ENCODE results near the gene LILRB2.
"Not testable (repeated sequence)": the region's sequence is repeated elsewhere in the genome, so short reads cannot be mapped to it uniquely, and the experiment has no call there.

The LILRB2 gene

DNA sequence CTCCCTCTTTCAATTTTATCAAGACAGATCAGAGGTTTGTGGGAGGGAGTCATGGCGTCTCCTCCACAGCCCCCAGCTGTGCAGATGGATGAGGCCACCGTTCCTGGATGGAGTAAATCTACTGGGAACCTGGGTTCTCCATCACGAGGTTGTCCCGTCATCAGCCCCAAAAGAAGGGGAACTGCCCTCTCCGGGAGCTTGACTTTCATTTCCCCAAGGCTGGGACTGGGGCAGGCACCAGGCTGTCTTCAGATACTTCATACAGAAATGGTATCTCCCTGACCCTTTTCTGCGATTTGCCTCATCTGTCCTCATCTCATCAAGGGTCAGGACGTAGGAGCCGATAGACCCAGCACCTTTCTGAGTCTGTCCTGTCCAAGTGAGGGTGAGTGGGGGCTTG is 9.8 kb downstream of the LILRB2 start:
- DNase-seq = no peak

DNA sequence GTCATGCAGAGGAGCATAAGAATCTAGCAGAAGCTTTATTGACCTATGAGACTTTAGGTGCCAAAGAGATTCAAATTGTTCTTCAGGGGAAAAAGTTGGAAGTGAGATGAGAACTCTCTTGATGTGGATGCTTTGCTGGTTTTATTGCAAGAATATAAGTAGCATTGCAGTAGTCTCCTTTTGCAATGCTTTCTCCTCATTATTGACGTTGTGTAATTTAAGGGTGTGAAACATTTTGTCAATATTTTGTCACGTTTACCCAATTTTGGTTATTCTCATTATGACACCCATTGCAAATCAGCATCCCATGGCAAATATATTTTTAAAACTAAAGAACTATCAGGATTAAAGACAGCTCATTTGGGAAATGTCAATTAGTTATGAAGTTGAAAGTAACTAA is 12.0 kb downstream of the LILRB2 start:
- no peak for DNase-seq

GRCh38 chr19:54266133-54266532 is 14.8 kb downstream of the LILRB2 start:
- DNase-seq = peak; percentile 76

DNA sequence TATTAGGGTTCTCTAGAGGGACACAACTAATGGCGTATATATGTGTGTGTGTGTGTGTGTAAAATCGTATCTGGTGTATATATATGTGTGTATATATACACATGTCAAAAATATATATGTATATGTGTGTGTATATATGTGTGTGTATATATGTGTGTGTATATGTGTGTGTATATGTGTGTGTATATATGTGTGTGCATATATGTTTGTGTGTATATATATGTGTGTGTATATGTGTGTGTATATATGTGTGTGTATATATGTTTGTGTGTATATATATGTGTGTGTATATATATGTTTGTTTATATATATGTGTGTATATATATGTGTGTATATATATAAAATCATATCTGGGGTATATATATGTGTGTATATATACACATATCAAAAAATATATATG is 18.4 kb downstream of the LILRB2 start:
- DNase-seq = no peak

- no peak for DNase-seq
Measured at GRCh38 chr19:54262066-54262465, 18.8 kb downstream of the LILRB2 start.

DNA sequence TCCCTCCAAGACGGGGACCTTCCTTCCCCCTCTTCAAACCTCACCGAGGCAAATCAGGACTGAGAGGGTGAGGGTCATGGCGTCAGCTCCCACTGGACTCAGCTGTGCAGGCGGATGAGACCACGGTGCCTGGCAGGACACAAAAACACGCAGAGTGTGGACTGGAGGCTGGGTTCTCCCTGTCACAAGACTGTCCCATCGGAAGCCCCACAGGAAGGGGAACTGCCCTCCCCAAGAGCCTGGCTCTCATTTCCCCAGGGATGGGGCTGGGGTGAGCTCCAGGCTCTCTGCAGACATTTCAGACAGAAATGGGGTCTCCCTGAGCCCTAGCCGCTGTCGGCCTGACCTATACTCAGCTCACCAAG is 23.8 kb downstream of the LILRB2 start, which contains the start of gene LILRB5:
LILRB5 (minus strand) TSS at position 158 of the 365 bp plus-strand sequence; CDS start at position 78, 80 bp downstream.
- DNase-seq = no peak

GRCh38 chr19:54256250-54257115 is 24.4 kb downstream of the LILRB2 start:
- DNase-seq = no peak

DNA sequence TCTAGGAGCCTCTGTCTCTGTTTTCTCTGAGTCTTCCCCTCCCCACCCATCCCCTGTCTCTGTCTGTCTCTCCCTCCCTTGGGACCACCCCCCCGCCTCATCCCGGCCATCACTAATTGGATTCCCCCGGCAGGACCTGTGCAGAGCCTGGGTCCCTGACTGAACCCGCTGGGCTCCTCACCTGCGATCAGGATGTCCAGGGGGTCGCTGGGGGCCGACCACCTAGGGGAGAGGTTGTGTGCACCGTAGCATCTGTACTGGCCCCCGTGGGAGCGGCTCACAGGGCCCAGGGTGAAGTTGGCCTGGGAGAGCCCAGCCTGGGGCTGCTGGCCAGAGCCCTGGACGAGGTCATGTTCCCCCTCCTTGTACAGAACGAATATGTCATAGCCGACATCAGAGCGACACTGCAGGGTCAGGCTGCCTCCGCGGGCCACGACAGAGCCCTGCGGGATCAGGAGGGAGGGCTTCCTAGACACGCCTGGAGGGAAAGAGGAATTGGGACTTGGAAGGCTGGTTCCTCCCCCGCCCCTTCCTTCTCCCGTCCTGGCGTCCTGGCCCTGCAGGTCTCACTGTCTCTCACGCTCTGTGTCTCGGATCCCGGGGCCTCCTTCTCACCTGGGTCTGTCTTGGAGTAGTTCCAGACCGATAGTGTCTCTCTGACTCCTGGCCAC is 25.7 kb downstream of the LILRB2 start:
- DNase-seq = peak; percentile 20

- DNase-seq = no peak
Measured at GRCh38 chr19:54254195-54254906, 26.6 kb downstream of the LILRB2 start.

DNA sequence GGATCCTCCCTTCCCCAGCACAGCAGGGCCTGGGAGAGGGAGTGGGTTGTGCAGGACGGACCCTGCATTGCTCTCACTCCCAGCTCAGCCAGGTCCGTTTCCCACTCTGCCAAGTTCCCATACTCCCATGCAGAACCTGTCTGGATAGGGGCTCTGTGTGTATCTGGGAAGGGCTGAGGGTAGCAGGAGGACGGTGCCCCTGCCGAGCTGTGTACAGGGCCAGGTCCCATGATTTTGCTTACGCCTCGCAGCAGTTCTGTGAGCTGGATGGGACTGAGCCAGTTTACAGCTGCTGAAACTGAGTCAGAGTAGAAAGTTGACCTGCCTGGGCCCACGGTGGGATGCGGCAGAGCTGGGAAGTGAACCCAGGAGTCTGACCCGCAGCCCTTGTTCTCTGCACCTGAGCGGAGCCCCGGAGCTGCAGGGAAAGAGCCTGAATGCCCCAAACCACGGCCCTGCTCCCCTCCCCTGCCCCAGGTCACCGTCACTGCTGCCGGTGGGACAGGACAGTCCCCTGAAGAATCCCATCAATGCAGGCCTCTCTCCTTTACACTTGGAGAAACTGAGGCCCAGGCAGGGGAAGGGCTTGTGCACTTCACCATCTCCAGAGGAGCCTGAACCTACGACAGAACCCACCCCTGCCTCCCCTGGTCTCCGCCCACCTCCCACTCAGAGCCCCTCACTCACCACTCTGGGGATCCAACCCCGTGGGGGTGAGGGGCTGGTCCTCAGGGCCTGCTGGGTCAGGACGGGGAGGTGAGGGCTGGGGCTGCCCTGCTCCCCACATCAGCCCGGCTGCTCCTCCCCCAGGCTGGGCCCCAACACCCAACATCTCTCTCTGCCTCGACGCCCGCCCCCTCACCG is 27.3 kb downstream of the LILRB2 start:
- no peak for DNase-seq

DNA sequence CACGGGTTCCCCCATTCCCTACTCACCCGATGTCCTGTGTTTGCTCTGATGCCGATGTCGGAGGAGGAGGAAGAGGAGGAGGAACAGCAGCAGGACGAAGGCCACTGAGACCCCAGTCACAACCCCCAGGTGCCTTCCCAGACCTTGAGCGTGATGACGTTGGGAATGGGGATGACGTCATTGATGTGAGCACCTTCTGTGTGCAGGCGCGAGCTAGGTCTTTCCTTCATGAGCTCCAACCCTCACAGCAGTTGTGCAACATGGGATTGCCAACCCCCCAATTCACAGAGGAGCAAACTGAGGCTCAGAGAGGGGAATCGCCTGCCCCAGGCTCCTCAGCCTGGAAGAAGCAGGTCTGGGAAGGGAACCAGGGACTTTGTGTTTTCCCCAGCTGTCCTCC is 28.1 kb downstream of the LILRB2 start:
- DNase-seq = no peak

DNA sequence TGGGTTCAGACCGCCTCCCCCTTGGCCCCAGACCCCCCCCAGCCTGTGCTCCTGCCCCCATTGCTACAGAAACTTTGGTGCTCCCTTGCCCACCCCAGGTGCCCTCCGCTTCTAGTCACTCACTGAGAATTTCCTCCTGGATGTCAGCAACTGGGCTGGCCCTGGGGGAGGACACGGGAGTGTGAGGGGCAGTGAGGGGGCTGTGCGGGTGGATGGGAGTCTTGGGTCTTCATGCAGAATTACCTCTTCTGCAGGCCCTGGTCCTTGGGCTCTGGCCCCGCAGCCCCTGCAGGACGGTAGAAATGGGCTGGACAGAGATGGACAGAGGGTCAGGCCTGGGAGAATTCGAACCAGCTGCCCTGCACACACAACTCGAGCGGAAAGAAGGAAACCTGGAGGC is 28.7 kb downstream of the LILRB2 start:
- DNase-seq = no peak

DNA sequence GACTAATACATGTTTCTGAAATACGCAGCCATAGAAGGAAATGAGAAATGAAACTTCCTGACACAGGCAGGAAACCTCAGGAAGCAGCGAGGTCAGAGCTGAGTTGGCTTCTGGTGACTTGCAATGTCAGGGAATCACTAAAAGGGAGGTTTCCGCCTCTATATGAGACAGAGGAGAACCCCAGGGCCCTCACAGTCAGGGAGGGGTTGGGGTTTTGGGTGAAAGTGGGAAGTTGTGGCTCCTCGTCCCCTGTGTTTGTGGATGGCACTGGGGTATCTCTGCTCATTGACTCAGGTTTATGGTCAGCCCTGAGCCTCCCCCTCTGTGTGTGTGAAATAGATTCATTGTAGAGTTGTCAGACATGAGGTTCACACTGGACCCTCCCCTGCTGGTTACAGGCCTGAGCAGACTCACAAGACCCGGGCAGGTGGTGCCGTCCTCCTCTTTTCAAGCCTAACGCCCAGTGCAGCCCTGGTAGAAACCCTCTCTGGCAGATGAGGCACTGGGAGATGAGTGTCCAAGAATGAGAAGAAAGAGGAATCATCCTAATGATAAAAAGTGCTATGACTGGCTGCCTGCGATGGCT is 32.8 kb downstream of the LILRB2 start:
- DNase-seq = no peak

DNA sequence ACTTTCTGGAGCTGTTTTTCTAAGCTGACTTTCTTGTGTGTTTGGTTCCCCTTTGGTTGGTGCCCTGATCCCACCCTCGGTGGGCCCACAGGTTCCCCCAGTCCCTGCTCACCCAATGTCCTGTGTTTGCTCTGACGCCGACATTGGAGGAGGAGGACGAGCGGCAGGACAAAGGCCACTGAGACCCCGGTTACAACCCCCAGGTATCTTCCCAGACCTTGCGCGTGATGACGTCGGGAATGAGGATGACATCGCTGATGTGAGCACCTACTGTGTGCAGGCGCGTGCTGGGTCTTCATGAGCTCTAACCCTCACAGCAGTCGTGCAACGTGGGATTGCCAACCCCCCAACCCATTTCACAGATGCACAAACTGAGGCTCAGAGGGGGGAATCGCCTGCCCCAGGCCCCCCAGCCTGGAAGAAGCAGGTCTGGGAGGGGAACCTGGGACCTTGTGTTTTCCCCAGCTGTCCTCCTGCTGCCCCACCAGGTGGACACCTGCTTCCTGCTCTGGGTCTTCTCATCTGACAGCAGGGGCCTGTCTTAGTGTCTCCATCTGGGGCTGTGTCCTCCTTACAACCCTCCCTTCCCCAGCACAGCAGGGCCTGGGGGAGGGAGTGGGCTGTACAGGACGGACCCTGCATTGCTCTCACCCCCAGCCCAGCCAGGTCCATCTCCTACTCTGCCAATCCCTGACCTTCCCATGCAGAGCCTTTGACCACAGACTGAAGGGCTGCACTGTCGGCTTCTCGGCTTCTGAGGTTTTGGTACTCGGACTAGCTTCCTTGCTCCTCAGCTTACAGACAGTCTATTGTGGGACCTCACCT is 33.6 kb downstream of the LILRB2 start:
- DNase-seq = no peak

- no peak for DNase-seq
Measured at GRCh38 chr19:54245936-54246335, 35.0 kb downstream of the LILRB2 start.

DNA sequence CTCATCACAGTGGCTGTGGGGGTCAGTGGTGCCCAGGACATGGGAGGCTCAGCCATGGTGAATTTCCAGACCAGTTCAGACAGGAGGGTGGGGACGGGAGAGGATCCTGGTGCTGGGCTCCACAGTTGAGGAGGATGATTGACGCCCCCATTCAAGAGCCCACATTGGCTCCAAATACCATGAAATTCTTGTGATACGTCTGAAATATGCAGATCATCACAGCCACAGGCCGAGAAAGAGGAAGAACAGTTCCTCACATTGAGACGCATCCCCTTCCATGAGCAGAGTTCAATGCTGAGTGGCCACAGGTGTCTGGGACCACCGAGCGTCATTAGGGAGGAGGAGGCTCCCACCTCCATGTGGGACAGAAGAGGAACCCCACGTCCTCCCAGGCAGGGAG is 37.1 kb downstream of the LILRB2 start:
- not testable (repeated sequence) for DNase-seq

- DNase-seq = not testable (repeated sequence)
Measured at GRCh38 chr19:54242646-54243045, 38.3 kb downstream of the LILRB2 start, which contains the start of gene LILRA6. Gene LILRA6, minus strand, starts transcription at chr19:54242790.

GRCh38 chr19:54242234-54242633 is 38.7 kb downstream of the LILRB2 start:
- DNase-seq = not testable (repeated sequence)

DNA sequence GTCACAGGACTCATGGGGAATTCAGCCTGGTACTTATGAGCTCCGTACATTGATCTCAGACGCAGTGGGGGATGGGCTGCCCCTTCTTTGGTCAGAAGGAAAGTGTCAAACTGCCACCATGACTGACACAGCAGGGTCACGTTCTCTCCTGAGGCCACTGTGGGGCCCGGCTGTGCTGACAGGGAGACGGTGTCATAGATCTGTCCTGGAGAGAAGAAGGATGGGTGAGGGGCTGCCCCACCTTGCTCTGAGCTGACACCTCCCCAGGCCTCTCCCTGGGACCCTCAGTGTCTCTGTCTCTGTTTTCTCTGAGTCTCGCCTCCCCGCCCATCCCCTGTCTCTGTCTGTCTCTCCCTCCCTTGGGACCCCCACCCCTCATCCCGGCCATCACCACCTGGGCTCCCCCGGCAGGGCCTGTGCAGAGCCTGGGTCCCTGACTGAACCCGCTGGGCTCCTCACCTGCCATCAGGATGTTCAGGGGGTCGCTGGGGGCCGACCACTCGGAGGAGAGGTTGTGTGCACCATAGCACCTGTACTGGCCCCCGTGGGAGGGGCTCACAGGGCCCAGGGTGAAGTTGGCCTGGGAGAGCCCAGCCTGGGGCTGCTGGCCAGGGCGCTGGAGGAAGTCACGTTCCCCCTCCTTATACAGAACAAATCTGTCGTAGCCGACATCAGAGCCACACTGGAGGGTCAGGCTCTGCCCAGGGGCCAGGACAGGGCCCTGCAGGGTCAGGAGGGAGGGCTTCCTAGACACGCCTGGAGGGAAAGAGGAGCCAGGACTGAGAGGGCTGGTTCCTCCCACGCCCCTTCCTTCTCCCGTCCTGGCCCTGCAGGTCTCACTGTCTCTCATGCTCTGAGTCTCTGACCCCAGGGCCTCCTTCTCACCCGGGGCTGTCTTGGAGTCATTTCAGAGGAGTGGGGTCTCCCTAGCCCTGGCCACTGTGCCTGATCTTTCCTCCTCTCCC is 40.3 kb downstream of the LILRB2 start:
- DNase-seq = not testable (repeated sequence)

All from NCI-H82 (cell line).